Body of pancreas (tissue), 4 donors: Measurements from ENCODE around the gene METTL2A. TPM values are rescaled to one million over a fixed set of nuclear protein-coding genes. Genes with fewer than 3 reads are reported as not detected.
"Not testable (repeated sequence)": the region's sequence is repeated elsewhere in the genome, so short reads cannot be mapped to it uniquely, and the experiment has no call there.

Source experiments
- ATAC-seq: fragments of 150-250 bp; one replicate; pipeline ENCODE4 v1.9.1; 2016
- DNase-seq, 4 donors: peaks; one replicate each; pipeline ENCODE4 v3.0.0-alpha.2; 2019
- H3K27ac ChIP-seq, 4 donors: fragments of 200-600 bp; sonication (generic); 1 replicate in 3 of 4; 2 replicates in 1 of 4; pipeline versions ENCODE4 v1.5.1 to v1.6.1; 2016 to 2019; ENCODE audit warnings: mild to moderate bottlenecking in 1 of 4, mixed read lengths in 1 of 4, moderate library complexity in 1 of 4
- H3K27me3 ChIP-seq, 2 donors: fragments of 200-600 bp; sonication (generic); one replicate each; pipeline ENCODE4 v1.6.0; 2016; ENCODE audit warnings: mild to moderate bottlenecking in 1 of 2
- H3K36me3 ChIP-seq, 2 donors: fragments of 200-600 bp; sonication (generic); replicated peaks in 1 of 2; 2 replicates each; pipeline ENCODE4 v1.5.1; 2016; ENCODE audit warnings: low read depth in 2 of 2; ENCODE audit not compliant: insufficient read depth in 1 of 2
- H3K4me1 ChIP-seq: fragments of 200-600 bp; sonication (generic); one replicate; pipeline ENCODE4 v1.6.0; 2016
- H3K4me3 ChIP-seq, 2 donors: fragments of 200-600 bp; sonication (generic); 1 replicate in 1 of 2; 2 replicates in 1 of 2; pipeline ENCODE4 v1.5.1; 2016 to 2019
- H3K9me3 ChIP-seq, 3 donors: fragments of 200-600 bp; sonication (generic); 1 replicate in 2 of 3; 2 replicates in 1 of 3; pipeline ENCODE4 v1.5.1; 2016
- POLR2A ChIP-seq, 3 donors: fragments of 450-650 bp; IDR thresholded peaks; one replicate each; pipeline ENCODE4 v1.6.1; 2016; ENCODE audit warnings: antibody characterized with exemption in 3 of 3, mild to moderate bottlenecking in 2 of 3
- WGBS, 2 donors: methylation state at CpG; one replicate each; pipeline ENCODE4 v1.1.5; 2017; 5-methylcytosine and 5-hydroxymethylcytosine counted together
- intact Hi-C: fragments of 100-400 bp; cut with DNase I; formaldehyde crosslinking; loops from one replicate; pipeline ENCODE4 v1.15.1; 2023
- total RNA-seq, 2 donors: library from RNA; depleted of rRNA; stranded (reverse); fragments of >200 nt; gene quantifications; one replicate each; pipeline ENCODE4 v1.1.0, GENCODE V29; 2016
- TF ChIP-seq, protein P1 (sequence below), 7 experiments: fragments of 450-650 bp in 4 of 7; fragments of 200-600 bp in 3 of 7; sonication (generic) in 3 of 7; IDR thresholded peaks; one replicate each; pipeline ENCODE4 v1.5.1; 2016 to 2019; ENCODE audit warnings: antibody characterized with exemption in 7 of 7

The METTL2A gene
- total RNA-seq, 2 donors from 2014 or later, result 0.99 to 14.0 TPM

DNA sequence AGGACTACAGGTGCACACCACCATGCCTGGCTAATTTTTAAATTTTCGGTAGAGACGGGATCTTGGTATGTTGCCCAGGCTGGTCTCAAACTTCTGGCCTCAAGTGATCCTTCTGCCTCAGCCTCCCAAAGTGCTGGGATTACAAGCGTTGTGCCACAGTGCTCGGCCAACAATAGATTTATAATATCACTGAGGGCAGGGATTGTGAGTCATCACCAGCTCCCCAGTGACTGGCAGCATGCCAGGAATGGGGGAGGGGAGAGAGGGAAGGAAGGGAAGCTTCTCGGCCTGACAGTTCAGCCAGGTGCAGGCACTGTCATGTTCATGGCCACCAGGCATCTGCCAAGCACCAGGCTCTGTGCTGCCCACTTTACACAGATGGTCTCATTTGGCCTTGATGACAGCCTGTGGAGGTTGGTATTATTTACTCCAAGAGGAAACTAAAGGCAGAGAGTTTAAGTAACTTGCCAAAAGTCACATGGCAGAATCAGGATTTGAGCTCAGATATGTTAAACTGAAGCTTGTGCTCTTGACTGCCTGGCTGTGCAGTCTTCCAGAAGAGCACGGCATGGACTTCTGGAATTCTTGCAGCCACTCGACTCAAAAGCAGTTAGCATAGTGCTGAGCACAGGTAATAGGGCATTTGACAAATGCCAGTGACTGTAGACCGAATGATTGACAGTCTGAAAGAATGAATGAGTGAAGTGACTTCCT, 47.1 kb downstream of the METTL2A start:
- peak overlapping the region in 3 of 4 donors; percentile 24 to 51 (median 39) for H3K27ac ChIP-seq
- peak; percentile 62 to 76 (median 64) for DNase-seq
- H3K36me3 ChIP-seq, H3K27me3 ChIP-seq, intact Hi-C loops, H3K4me3 ChIP-seq, H3K9me3 ChIP-seq, H3K4me1 ChIP-seq: not testable (repeated sequence)
- peak; percentile 55 for ATAC-seq
- WGBS, 2 donors, result 39 to 48% methylated on average over 4 to 5 of the region's 8 CpGs

DNA sequence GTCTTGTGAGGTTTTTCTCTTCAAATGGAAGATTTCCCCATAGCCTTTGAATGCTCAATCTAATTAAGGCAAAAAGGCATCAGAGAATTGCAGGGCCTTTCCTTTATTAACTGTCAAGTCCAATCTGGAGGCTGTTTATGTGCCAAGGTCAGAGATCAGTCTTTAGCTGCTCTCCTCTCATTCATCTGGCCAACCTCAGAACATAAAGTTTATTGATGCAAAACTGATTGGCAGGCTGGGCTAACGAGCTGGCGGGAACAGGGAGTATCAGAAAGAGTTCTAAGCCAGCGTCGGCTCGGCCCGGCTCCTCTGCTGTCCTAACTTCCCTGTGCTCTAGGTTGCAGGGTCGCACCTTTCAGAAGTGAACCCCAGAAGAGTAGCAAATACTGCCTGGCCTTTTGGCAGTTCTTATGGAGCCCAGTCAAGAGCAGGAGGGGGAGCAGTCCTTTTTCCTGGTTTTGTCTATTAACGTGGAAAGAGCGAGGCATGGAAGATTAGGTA, 47.7 kb downstream of the METTL2A start:
- H3K4me1 ChIP-seq, H3K9me3 ChIP-seq, ATAC-seq, H3K27me3 ChIP-seq, H3K36me3 ChIP-seq, H3K4me3 ChIP-seq, DNase-seq, intact Hi-C loops: not testable (repeated sequence)
- H3K27ac ChIP-seq, result peak overlapping the region in 1 of 4 donors; percentile 39
- 53% methylated on average over 9 of the region's 9 CpGs; no CpG with 5 or more reads in 1 of the 2 donors for WGBS, 2 donors

DNA sequence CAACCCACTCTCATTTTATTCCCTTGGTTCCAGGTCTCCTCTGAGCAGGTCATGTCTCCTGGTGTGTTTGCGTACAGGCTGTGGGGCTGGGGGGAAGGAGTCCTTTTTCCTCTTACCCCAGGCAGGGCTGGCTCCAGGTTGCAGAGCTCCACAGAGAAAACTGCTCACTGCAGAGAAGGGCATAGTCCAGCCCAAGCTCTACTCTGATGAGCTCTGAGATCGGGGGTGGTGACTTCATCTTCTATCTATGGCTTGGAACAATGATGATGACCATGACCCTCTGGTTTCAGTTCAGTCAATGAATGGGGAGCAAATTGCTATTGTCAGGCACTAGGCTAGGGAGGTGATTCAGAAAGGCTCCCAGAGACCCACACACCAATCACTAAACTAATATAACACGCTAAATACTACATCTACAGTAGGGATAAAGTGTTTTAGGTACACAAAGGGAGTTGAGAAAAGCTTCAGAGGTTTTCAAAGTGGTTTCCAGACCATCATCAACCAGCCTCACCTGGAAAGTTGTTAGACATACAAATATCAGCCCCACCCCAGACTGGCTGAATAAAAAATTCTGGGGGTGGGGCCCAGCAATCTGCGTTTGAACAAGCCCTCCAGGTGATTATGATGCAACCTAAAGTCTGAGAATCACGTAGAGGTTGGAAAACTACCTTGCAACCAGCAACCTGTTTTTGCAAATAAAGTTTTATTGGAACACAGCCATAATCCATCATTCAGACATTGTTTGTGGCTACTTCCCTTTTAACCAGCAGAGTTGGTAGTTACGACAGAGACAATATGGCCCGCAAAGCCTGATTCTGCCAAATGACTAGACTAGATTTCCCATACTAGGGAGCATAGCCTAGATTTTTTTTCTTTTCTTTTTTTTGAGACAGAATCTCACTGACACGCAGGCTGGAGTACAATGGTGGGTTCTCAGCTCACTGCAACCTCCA, 49.6 kb downstream of the METTL2A start:
- intact Hi-C loops, ATAC-seq, H3K27ac ChIP-seq, H3K36me3 ChIP-seq, H3K4me3 ChIP-seq, DNase-seq, H3K27me3 ChIP-seq, H3K9me3 ChIP-seq: not testable (repeated sequence)
- H3K4me1 ChIP-seq, result peaks cover 14% of the 10 kb centered on the region
- WGBS, 2 donors, result 82 to 95% methylated on average over 7 to 8 of the region's 8 CpGs

DNA sequence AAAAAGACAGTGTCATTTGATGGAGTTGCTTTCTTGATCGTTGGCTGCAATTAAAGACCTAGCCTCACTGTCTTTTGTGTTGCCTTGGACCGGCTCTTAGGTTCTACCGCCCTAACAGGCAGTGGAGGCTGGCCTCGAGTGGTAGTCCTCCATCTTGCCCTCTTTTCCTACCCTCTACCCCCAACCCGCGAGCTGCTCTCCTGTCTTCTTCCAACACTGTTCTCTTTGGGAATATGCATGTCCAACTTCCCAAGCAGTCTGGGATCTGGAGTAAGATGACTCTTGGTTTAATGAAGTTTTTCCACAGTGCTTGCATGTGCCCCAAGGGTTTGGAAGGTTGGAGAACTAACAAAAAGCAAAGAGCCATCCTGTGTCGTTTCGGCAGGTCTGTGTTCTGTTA, 53.4 kb downstream of the METTL2A start:
- peaks cover 23% of the 10 kb centered on the region for H3K4me1 ChIP-seq
- intact Hi-C loops, ATAC-seq, H3K9me3 ChIP-seq, H3K27me3 ChIP-seq, DNase-seq, H3K36me3 ChIP-seq, H3K4me3 ChIP-seq: not testable (repeated sequence)
- peak overlapping the region in 3 of 4 donors; percentile 87 to 93 (median 90) for H3K27ac ChIP-seq
- 87% methylated on average over 8 of the region's 8 CpGs for WGBS, 2 donors

DNA sequence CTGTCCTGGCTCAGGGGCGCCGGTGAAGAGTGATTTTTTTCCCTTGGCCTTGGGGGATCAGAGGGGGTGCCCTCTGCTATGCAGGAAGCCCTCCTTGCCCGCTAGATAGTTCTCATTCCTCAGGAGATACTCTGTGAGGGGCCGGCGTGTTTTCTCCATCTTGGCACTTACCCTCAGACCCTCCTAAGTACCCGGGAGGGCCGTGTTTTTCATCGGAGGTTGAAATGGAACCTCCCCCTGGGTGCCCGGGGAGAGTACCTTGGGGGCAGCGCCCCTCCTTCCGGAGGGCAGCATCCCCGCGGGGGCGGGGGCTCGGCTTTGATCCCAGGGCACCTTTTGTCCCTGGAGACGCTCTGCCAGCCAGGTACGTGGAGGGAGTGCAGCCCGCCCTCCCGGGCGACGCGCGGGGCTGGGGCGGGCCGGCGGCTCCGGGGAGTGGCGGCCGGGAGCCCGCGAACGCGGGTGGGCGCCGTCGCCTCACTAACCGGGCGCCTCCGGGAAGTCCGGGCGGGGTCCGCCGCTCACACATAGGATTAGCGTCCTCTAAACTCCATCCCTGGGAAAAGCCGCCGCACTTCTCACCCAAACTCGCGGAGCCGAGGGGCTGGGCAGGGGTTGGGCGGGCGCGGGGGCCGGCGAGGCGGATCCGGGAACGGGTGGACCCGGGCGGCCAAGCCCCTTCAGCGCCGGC, 54.2 kb downstream of the METTL2A start:
- ATAC-seq, result peak; percentile 34
- intact Hi-C loops, result not testable (repeated sequence)

DNA sequence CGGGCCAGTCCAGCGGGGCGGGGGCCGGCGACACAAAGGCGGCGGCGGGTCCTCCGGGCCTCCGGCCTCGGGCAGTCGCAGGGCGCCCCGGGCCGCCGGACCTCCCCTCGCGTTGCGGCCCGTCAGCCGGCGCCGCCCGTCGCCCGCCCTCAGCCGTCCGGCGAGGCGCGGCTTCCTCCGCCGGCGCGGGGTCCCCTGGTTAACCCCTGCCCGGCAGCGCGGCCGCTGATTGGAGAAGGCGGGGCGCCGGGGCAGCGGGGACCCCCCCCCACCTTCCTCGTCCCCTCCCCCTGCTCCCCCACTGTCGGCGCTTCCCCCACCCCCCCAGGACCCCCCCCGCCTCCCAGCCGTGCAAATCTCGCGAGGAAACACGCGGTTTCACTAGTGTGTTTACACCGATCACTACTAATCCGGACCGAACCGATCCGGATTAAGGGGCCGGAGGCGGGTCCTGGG, 54.8 kb downstream of the METTL2A start, which contains the start of gene TLK2:
TSS of gene TLK2 (plus strand) at position 402 of the 456 bp plus-strand sequence. CDS start 2,301 bp downstream, outside the sequence.
- Histone ChIP-seq H3K4me3 (peak within 1 kb of the TSS; percentile 63 to 70), H3K9me3 (no peaks in the 10 kb centered on the region), H3K4me1 (peaks cover 29% of the 10 kb centered on the region), H3K27me3 (no peaks in the 10 kb centered on the region), H3K36me3 (no peaks in the 10 kb centered on the region), H3K27ac (peak within 1 kb of the TSS; percentile 87 to 93 (median 90))
- DNase-seq (peak; percentile 74 to 82 (median 79)), ATAC-seq (peak; percentile 80)
- TF ChIP-seq, protein P1, sequence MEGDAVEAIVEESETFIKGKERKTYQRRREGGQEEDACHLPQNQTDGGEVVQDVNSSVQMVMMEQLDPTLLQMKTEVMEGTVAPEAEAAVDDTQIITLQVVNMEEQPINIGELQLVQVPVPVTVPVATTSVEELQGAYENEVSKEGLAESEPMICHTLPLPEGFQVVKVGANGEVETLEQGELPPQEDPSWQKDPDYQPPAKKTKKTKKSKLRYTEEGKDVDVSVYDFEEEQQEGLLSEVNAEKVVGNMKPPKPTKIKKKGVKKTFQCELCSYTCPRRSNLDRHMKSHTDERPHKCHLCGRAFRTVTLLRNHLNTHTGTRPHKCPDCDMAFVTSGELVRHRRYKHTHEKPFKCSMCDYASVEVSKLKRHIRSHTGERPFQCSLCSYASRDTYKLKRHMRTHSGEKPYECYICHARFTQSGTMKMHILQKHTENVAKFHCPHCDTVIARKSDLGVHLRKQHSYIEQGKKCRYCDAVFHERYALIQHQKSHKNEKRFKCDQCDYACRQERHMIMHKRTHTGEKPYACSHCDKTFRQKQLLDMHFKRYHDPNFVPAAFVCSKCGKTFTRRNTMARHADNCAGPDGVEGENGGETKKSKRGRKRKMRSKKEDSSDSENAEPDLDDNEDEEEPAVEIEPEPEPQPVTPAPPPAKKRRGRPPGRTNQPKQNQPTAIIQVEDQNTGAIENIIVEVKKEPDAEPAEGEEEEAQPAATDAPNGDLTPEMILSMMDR (IDR thresholded peaks at IDR 0.05), result no peak
- no peak for TF ChIP-seq POLR2A (IDR thresholded peaks at IDR 0.05)
- WGBS, 2 donors, result 2% methylated on average over 35 of the region's 59 CpGs; no CpG with 5 or more reads in 1 of the 2 donors
- intact Hi-C loops, result no loop called here

More for the DNA sequence above, 54.2 kb downstream of the METTL2A start:
- not testable (repeated sequence) for H3K27me3 ChIP-seq, H3K36me3 ChIP-seq, H3K9me3 ChIP-seq
- 1 to 8% methylated on average over 6 to 51 of the region's 61 CpGs for WGBS, 2 donors
- Histone ChIP-seq H3K4me1 (peaks cover 28% of the 10 kb centered on the region), H3K27ac (peak overlapping the region; percentile 87 to 93 (median 90)), H3K4me3 (peak overlapping the region; percentile 48 to 61)
- DNase-seq, result peak; percentile 35 to 52 (median 45)

DNA sequence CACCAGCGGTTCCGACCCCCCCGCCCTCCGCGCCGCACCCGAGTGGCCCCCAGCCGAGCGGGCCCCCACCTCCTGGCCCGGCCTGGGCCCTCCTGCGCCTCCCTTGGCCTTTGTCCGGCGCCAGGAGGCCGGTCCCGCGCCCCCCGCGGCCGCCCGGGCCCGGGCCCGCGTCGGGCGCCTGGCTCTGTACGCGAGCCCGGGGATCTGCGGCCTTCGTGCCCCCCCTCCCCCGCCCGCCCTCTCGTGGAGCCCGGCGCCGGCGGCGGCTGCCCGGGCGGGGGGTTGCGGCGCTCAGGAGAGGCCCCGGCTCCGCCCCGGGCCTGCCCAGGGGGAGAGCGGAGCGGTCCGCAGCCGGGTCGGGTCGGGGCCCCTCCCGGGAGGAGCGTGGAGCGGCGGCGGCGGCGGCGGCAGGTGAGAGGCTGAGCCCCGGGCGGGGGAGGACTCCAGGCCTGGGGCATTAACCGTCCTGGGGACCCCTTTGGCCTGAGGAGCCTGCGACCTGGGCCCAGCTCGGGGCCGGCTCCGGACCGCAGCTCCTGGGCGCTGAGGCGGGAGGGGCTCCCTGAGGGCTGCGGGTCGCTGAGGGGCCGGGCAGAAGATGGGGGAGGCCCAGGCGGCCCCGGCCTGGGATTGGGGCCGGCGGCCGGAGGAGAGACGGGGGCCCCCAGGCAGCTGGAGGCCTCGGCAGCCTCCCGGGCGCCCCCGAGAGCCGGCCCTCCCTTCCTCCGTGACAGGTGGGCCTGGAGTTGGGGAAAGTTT, 55.4 kb downstream of the METTL2A start:
- Histone ChIP-seq H3K27ac (peak overlapping the region; percentile 87 to 93 (median 90)), H3K4me3 (peak overlapping the region; percentile 63 to 70), H3K4me1 (peaks cover 29% of the 10 kb centered on the region)
- H3K9me3 ChIP-seq, intact Hi-C loops, H3K27me3 ChIP-seq, H3K36me3 ChIP-seq: not testable (repeated sequence)
- DNase-seq, result peak; percentile 19 to 36 (median 30)
- WGBS, 2 donors, result 2% methylated on average over 47 of the region's 84 CpGs; no CpG with 5 or more reads in 1 of the 2 donors
- ATAC-seq, result peak; percentile 66
